ENCODE data around the gene DNAJA1.

DNAJA1 gene

GRCh38 chr9:33029231-33029786 is 4.2 kb downstream of the DNAJA1 start:
- DNase-seq, result no peak

DNA sequence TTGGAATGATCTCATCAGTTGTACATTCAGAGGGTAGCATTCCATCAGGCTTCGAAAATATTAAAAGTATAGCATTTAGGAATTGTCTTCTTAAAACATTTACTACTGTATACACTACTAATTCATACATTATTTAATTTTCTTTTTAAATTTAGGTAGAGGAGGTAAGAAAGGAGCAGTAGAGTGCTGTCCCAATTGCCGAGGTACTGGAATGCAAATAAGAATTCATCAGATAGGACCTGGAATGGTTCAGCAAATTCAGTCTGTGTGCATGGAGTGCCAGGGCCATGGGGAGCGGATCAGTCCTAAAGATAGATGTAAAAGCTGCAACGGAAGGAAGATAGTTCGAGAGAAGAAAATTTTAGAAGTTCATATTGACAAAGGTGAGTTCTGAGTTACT is 5.2 kb downstream of the DNAJA1 start:
- DNase-seq, result no peak

- DNase-seq, result no peak
These were observed 7.2 kb downstream of the DNAJA1 start for GRCh38 chr9:33032292-33032691.

- no peak for DNase-seq
These were observed 7.8 kb downstream of the DNAJA1 start for GRCh38 chr9:33032865-33033264.

DNA sequence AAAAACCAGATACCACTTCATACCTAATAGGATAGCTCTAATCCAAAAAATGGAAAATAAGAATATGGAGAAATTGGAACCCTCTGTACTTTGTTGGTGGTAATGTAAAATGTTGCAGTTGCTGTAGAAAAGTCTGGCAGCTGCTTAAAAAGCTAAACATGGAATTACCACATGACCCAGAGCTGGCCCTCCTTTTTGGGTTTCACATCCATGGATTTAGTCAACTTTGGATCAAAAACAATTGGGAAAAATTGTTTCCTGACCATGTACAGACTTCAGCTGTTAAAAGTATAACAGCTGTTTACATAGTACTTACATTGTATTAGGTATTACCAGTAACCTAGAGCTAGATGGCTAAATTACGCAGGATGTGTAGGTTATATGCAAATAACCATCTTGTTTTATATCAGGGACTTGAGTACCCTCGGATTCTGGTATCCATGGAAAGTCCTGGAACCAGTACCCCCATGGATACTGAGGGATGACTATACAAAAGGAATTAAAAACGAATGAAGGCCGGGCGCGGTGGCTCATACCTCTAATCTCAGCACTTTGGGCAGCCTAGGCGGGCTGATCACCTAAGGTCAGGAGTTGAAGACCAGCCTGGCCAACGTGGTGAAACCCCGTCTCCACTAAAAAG is 15.8 kb downstream of the DNAJA1 start:
- no peak for DNase-seq

DNA sequence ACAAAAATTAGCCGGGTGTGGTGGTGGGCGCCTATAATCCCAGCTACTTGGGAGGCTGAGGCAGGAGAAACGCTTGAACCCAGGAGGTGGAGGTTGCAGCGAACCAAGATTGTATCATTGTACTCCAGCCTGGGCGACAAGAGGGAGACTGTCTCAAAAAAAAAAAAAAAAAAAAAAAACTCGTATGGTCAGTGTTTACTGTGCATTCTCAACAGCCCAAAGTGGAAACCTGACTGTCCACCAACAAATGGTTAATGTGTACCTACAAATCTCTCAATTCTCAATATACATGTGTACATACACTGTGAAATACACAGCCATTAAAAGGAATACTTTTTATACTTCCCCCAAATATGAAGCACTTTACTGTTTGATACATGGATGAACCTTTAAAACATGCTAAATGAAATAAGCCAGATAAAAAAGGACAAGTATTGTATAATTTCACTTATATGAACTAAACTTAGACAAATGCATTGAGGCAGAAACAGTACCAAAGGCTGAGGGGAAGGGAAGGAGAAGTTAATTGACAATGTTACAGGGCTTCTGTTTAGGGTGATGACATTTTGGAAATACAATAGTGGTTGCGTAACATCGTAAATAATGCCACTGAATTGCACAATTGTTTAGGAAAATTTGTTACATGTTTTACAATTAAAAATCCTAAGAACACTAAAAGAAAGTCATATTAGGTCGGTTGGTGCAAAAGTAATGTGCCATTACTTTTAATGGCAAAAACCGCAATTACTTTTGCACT is 16.5 kb downstream of the DNAJA1 start:
- DNase-seq, result no peak

- no peak for DNase-seq
These were observed 17.4 kb downstream of the DNAJA1 start for GRCh38 chr9:33042473-33042872.

GRCh38 chr9:33043671-33044070 is 18.6 kb downstream of the DNAJA1 start:
- DNase-seq, result peak; percentile 20

GRCh38 chr9:33044162-33044673 is 19.1 kb downstream of the DNAJA1 start:
- DNase-seq, result peak; percentile 92

- DNase-seq, result peak; percentile 76
These were observed 19.7 kb downstream of the DNAJA1 start for GRCh38 chr9:33044677-33045282.

GRCh38 chr9:33046061-33046460 is 21.0 kb downstream of the DNAJA1 start:
- no peak for DNase-seq

- DNase-seq, result no peak
These were observed 23.0 kb downstream of the DNAJA1 start for GRCh38 chr9:33048054-33048465.

- DNase-seq, result no peak
These were observed 24.7 kb downstream of the DNAJA1 start for GRCh38 chr9:33049680-33050361.

GRCh38 chr9:33051144-33051543 is 26.1 kb downstream of the DNAJA1 start:
- DNase-seq, result no peak

- no peak for DNase-seq
These were observed 40.3 kb downstream of the DNAJA1 start for GRCh38 chr9:33065157-33066076.

DNA sequence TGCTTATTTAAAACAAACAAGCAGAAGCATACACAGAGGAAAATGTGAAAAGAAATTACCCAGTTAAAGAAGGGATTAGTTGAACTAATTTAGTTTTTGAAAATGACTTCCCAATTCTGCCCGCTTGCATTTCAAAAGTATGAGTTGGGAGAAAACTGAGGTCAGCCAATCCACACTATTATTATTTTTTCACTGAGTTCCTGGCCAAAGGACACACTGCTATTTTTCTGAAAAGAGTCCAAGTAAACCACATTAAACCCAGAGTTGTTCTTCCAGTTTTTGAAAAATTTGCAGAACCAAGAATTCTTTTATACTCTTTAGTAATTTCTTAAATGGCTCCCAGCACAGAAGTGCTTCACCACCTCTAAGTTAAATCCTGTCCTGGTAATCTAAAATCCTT is 43.9 kb downstream of the DNAJA1 start:
- no peak for DNase-seq

DNA sequence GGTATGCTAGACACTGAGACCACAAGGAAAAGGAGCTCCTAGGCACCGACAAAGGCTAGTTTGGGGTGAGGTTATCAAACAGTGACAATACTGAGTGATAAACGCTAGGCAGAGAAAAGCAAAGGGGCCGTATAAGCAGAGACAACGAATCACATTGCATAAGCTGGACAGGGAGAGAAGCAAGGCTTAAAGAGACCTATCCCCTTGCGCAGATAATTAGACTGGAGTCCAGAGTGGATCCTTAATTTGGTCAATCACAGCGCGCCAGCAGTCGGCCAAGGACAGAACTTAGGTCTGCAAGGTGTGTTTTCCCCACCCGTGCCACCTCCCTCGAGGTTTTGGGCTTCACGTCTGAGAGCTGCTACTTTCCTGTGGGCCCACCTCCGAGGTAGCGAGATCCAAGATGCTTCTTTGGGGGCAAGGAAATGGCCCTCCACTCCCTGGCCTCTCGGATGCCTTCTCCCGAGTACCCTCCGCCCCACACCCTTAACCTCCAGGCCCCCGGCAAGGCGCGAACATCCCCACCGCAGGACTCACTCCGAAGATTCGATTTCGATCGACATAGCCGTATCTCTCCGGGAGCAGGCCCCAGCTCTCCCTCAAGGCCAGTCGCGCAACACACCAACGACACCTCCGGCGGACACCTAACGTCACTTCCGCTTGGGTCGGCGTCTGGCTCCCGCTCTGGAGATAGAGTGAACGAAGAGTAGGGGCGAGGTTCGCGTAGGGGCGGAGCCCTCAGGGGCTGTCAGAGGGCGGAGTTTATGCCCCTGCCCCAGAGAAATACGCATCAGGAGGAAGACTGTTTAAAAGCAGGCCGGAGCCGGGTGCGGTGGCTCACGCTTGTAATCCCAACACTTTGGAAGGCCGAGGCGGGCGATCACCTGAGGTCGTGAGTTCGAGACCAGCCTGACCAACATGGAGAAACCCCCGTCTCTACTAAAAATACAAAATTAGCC is 51.3 kb downstream of the DNAJA1 start, which contains the start of gene SMU1:
Gene SMU1, minus strand, starts transcription at position 629 of the 959 bp plus-strand sequence. Its CDS starts 66 bp downstream, at position 563.
- peak; percentile 99 for DNase-seq

- DNase-seq, result no peak
These were observed 55.5 kb downstream of the DNAJA1 start for GRCh38 chr9:33080534-33080933.

- DNase-seq, result peak; percentile 92
These were observed 56.2 kb downstream of the DNAJA1 start for GRCh38 chr9:33081128-33081851.

DNA sequence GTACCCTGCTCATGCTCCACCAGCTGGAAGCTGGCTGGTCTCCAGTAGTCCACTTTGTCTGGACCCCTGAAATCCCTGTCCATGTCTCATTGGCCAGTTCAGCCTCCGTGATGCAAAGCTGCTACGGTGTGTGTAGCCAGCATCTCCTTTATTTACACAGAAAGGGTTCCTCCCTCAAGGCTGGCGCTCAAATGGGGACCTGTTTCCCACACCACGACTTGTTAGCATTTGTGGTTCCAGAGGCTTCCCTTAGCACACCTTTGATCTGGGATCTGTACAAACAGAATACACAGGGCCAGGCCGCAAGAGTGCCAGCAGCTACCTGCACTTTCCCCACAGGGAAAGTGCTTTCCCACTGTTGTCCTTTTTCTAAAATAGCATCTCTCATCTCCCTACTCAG is 57.1 kb downstream of the DNAJA1 start:
- DNase-seq, result no peak
